Stomach (tissue), 9 donors: ENCODE data around the gene RAD54L. TPM values are rescaled to one million over a fixed set of nuclear protein-coding genes. Genes with fewer than 3 reads are reported as not detected.
"Not testable (repeated sequence)": the region's sequence is repeated elsewhere in the genome, so short reads cannot be mapped to it uniquely, and the experiment has no call there.

Source experiments
- DNase-seq, 2 donors: peaks; one replicate each; pipeline versions ENCODE4 v3.0.0 to v3.0.0-alpha.2; 2013 to 2019
- H3K27ac ChIP-seq, 5 donors: fragments of 200-600 bp in 4 of 5; sonication (generic) in 4 of 5; one replicate each; pipeline ENCODE4 v1.5.1; 2013 to 2019; ENCODE audit warnings: mild to moderate bottlenecking in 1 of 5, moderate library complexity in 1 of 5
- H3K27me3 ChIP-seq, 3 donors: fragments of 200-600 bp; sonication (generic); one replicate each; pipeline ENCODE4 v1.5.1; 2017 to 2019; ENCODE audit warnings: mixed run types in 1 of 3
- H3K36me3 ChIP-seq, 4 donors: fragments of 200-600 bp; sonication (generic); 1 replicate in 3 of 4; 2 replicates in 1 of 4; pipeline ENCODE4 v1.5.1; 2016 to 2019
- H3K4me1 ChIP-seq, 4 donors: fragments of 200-600 bp; sonication (generic); one replicate each; pipeline ENCODE4 v1.5.1; 2016 to 2019
- H3K4me3 ChIP-seq, 4 donors: fragments of 200-600 bp; sonication (generic) in 3 of 4; one replicate each; pipeline ENCODE4 v1.5.1; 2016 to 2019; ENCODE audit warnings: mild to moderate bottlenecking in 1 of 4
- H3K9me3 ChIP-seq, 4 donors: fragments of 200-600 bp; sonication (generic); one replicate each; pipeline ENCODE4 v1.5.1; 2016 to 2019
- CTCF ChIP-seq, 7 experiments: fragments of 450-650 bp in 4 of 7; fragments of 200-600 bp in 3 of 7; sonication (generic) in 3 of 7; IDR thresholded peaks; one replicate each; pipeline ENCODE4 v1.5.1; 2016 to 2019; ENCODE audit warnings: antibody characterized with exemption in 7 of 7, control low read depth in 2 of 7, mild to moderate bottlenecking in 1 of 7
- EP300 ChIP-seq: sonication (generic); formaldehyde crosslinking; IDR thresholded peaks from one replicate; pipeline ENCODE4 v1.6.1; 2017; ENCODE audit warnings: antibody characterized with exemption
- POLR2A ChIP-seq, 4 donors: fragments of 450-650 bp; IDR thresholded peaks; one replicate each; pipeline ENCODE4 v1.6.1; 2016; ENCODE audit warnings: antibody characterized with exemption in 4 of 4, control low read depth in 2 of 4, mild to moderate bottlenecking in 1 of 4, moderate library complexity in 1 of 4
- POLR2AphosphoS5 ChIP-seq, 3 donors: sonication (generic); formaldehyde crosslinking; IDR thresholded peaks; one replicate each; pipeline ENCODE4 v1.6.1; 2016; ENCODE audit warnings: antibody characterized with exemption in 3 of 3
- WGBS, 5 donors: extraction: QIAGEN DNeasy Blood & Tissue Kit in 3 of 5; methylation state at CpG; one replicate each; pipeline versions ENCODE4 v1.1.5 to v1.1.7; 2013 to 2018; 5-methylcytosine and 5-hydroxymethylcytosine counted together
- intact Hi-C: fragments of 100-400 bp; cut with DNase I; formaldehyde crosslinking; loops from one replicate; pipeline ENCODE4 v1.15.1; 2023; ENCODE audit warnings: low total_unique reads
- polyA plus RNA-seq, 3 donors: library from polyadenylated mRNA; stranded (reverse); fragments of 200-250 nt; gene quantifications; one replicate each; pipeline ENCODE4 v1.2.3, GENCODE V29; 2013
- total RNA-seq, 5 donors: library from RNA; depleted of rRNA; stranded (reverse); fragments of >200 nt; gene quantifications; one replicate each; pipeline versions ENCODE4 v1.1.0 to v1.2.3, GENCODE V29; 2014 to 2016
- donor health status: healthy with polysubstance abuse.
- donor health status: Bipolar disorder and iron deficiency.
- donor health status: healthy.

Gene RAD54L
- total and polyA plus RNA-seq, 8 donors = 0.45 to 99.6 (median 3.5) TPM

- intact Hi-C loops = no loop called here
- Histone ChIP-seq H3K4me3 (no peak overlapping the region), H3K27ac (no peak overlapping the region), H3K4me1 (no peaks in the 10 kb centered on the region), H3K9me3 (no peaks in the 10 kb centered on the region), H3K27me3 (no peaks in the 10 kb centered on the region), H3K36me3 (peaks cover 58 to 74% (median 74%) of the 10 kb centered on the region in 4 donors)
- no peak for TF ChIP-seq POLR2A (IDR thresholded peaks at IDR 0.05)
- no peak for TF ChIP-seq CTCF (IDR thresholded peaks at IDR 0.05)
- no peak for TF ChIP-seq EP300
- no peak for TF ChIP-seq POLR2AphosphoS5 (IDR thresholded peaks at IDR 0.05)
- no peak for DNase-seq
- 85 to 93% (median 89%) methylated on average over 3 of the region's 3 CpGs for WGBS, 5 donors
Measured at GRCh38 chr1:46315669-46316403, 68.3 kb downstream of the RAD54L start.

GRCh38 chr1:46317323-46317722, 69.8 kb downstream of the RAD54L start:
- Histone ChIP-seq H3K9me3 (no peaks in the 10 kb centered on the region), H3K4me1 (no peaks in the 10 kb centered on the region), H3K4me3 (no peak overlapping the region), H3K27me3 (no peaks in the 10 kb centered on the region), H3K36me3 (peaks cover 43 to 59% (median 59%) of the 10 kb centered on the region in 4 donors), H3K27ac (no peak overlapping the region)
- no peak for TF ChIP-seq POLR2AphosphoS5 (IDR thresholded peaks at IDR 0.05)
- TF ChIP-seq POLR2A (IDR thresholded peaks at IDR 0.05) = no peak
- no peak for TF ChIP-seq EP300
- no peak for TF ChIP-seq CTCF (IDR thresholded peaks at IDR 0.05)
- WGBS, 5 donors = 86 to 100% (median 94%) methylated on average over 1 of the region's 1 CpG
- no peak for DNase-seq
- intact Hi-C loops = no loop called here

- H3K36me3 ChIP-seq = peaks cover 23 to 39% (median 39%) of the 10 kb centered on the region in 4 donors
- H3K4me3 ChIP-seq, H3K4me1 ChIP-seq, intact Hi-C loops, H3K27me3 ChIP-seq, H3K27ac ChIP-seq, DNase-seq, H3K9me3 ChIP-seq: not testable (repeated sequence)
- WGBS, 5 donors = 93 to 95% (median 94%) methylated on average over 6 of the region's 6 CpGs
Measured at GRCh38 chr1:46319301-46319700, 71.7 kb downstream of the RAD54L start.

GRCh38 chr1:46319960-46320914, 72.7 kb downstream of the RAD54L start:
- peaks cover 17 to 30% (median 30%) of the 10 kb centered on the region in 4 donors for H3K36me3 ChIP-seq
- WGBS, 5 donors = 74 to 82% (median 78%) methylated on average over 11 to 13 of the region's 13 CpGs
- H3K9me3 ChIP-seq, DNase-seq, H3K27me3 ChIP-seq, intact Hi-C loops, H3K4me1 ChIP-seq, H3K27ac ChIP-seq, H3K4me3 ChIP-seq: not testable (repeated sequence)

GRCh38 chr1:46322191-46322590, 74.6 kb downstream of the RAD54L start:
- H3K27ac ChIP-seq, DNase-seq, H3K27me3 ChIP-seq, H3K9me3 ChIP-seq, H3K4me3 ChIP-seq, H3K4me1 ChIP-seq, intact Hi-C loops: not testable (repeated sequence)
- H3K36me3 ChIP-seq = peaks cover 6 to 11% (median 10%) of the 10 kb centered on the region in 4 donors
- 91 to 99% (median 93%) methylated on average over 6 of the region's 6 CpGs for WGBS, 5 donors

GRCh38 chr1:46325285-46326076, 77.9 kb downstream of the RAD54L start:
- H3K4me1 ChIP-seq, H3K36me3 ChIP-seq, intact Hi-C loops, H3K27ac ChIP-seq, H3K9me3 ChIP-seq, DNase-seq, H3K27me3 ChIP-seq, H3K4me3 ChIP-seq: not testable (repeated sequence)
- 91 to 95% (median 94%) methylated on average over 11 of the region's 11 CpGs for WGBS, 5 donors
